ENCODE measurements around the gene NSF.
"Not testable (repeated sequence)": the region's sequence is repeated elsewhere in the genome, so short reads cannot be mapped to it uniquely, and the experiment has no call there.

Gene NSF

DNA sequence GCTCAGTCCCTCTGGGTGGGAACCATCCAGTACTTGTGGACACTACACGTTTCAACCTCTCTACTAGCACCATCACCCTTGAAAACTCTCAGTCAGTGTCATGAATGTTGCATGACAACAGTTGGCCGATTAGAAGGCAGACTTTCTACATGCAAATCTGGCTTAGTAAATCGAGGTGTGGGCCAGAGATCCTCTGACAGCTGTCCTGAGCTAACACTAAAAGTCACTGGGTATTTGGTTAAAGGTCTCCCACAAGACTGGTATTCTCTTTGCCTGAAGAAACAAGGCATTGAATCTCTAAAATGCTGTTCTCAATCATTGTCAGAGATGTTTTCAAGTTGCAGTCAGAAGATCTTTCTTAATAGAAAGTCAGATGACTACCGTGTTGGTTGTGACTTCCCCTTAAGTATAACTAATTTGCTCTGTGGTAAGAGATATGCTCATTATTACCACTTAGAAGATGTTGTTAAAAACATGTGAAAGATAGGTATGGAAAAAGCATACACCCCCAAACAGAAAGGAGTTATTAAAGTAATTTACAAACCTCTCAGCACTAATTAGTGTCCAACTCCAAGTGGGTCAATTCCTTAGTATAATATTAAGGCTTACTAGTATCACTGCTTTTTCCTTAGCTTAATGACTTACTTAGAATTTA, 165.7 kb downstream of the NSF start:
- DNase-seq (ENCODE audit: extremely low read depth, low read depth), result no peak
- TF ChIP-seq, protein P1, sequence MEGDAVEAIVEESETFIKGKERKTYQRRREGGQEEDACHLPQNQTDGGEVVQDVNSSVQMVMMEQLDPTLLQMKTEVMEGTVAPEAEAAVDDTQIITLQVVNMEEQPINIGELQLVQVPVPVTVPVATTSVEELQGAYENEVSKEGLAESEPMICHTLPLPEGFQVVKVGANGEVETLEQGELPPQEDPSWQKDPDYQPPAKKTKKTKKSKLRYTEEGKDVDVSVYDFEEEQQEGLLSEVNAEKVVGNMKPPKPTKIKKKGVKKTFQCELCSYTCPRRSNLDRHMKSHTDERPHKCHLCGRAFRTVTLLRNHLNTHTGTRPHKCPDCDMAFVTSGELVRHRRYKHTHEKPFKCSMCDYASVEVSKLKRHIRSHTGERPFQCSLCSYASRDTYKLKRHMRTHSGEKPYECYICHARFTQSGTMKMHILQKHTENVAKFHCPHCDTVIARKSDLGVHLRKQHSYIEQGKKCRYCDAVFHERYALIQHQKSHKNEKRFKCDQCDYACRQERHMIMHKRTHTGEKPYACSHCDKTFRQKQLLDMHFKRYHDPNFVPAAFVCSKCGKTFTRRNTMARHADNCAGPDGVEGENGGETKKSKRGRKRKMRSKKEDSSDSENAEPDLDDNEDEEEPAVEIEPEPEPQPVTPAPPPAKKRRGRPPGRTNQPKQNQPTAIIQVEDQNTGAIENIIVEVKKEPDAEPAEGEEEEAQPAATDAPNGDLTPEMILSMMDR (IDR thresholded peaks at IDR 0.05; ENCODE audit: low read depth, low read length), result no peak

GRCh38 chr17:46756861-46757260, 166.4 kb downstream of the NSF start:
- no peak for DNase-seq (ENCODE audit: extremely low read depth, low read depth)
- TF ChIP-seq, protein P1 (IDR thresholded peaks at IDR 0.05; ENCODE audit: low read depth, low read length), result no peak

DNA sequence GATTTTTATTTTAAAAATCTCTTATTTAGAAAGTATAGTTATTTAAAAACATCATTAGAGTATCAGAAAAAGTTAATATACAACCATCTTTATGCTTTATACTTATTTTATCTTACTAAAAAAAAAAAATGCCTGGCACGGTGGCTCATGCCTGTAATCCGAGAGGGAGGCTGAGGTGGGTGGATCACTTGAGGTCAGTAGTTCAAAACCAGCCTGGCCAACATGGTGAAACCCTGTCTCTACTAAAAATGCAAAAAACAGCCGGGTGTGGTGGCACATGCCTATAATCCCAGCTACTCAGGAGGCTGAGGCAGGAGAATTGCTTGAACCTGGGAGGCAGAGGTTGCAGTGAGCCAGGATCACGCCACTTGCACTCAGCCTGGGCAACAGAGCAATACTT, 167.1 kb downstream of the NSF start:
- DNase-seq (ENCODE audit: extremely low read depth, low read depth), result not testable (repeated sequence)

- TF ChIP-seq, protein P1 (IDR thresholded peaks at IDR 0.05; ENCODE audit: low read depth, low read length), result no peak
Measured at GRCh38 chr17:46758614-46759013, 168.1 kb downstream of the NSF start.

GRCh38 chr17:46759141-46759540, 168.7 kb downstream of the NSF start:
- no peak for DNase-seq (ENCODE audit: extremely low read depth, low read depth)
- TF ChIP-seq, protein P1 (IDR thresholded peaks at IDR 0.05; ENCODE audit: low read depth, low read length), result no peak

More at GRCh38 chr17:46758614-46759013, 168.1 kb downstream of the NSF start:
- DNase-seq (ENCODE audit: extremely low read depth, low read depth), result no peak

DNA sequence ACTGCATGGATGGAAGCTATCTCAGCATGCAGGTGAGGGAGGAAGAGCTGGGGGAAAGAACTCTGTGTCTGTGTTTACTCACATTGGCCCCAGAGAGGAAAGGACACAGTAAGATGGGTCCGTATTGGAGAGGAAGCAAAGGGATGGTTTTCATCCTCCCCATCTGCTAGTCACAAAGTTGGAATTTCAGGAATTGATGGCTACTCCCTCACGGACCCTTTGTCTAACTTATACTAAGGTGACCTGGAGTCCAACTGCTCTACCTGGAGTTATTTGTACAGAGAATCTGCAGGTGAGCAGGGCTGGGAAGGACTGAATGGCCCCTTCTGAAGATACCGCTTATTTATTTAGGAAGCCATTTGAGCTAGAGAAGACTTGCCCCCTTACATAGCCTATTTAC, 172.9 kb downstream of the NSF start:
- TF ChIP-seq, protein P1 (IDR thresholded peaks at IDR 0.05; ENCODE audit: low read depth, low read length), result no peak
- DNase-seq (ENCODE audit: extremely low read depth, low read depth), result no peak

DNA sequence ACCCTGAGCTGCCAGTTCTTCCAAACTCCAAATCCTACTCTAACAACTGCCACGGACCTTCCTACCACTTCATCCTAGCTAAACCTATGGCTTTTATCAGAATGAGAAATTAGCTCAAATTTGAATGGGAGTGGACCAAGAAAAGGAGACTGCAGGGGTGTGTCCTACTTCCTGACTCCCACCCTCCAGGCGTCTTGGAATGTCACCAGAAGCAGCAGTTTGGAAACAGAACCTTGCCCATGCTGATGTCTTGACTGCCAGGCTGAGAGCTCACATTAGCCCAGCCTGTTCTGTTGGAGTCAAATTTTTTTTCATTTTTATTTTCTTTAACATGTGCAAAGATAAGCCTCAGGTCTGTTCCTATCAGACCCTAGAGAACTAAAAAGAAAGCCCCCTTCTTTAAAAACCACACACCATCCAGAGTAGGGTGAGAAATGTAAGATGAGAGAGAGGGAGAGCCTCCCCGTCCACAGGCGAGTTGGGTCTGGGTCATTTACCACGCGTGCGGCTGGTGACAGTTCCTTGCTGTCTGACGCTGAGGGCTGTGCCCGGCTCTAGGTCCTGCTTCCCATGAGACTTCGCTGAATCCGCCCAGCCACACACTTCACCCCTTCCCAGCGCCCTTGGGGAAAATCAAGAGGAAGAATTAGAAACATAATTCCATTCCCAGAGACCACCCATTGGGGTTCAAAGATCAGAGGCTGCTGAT, 173.7 kb downstream of the NSF start:
- DNase-seq (ENCODE audit: extremely low read depth, low read depth), result no peak
- TF ChIP-seq, protein P1 (IDR thresholded peaks at IDR 0.05; ENCODE audit: low read depth, low read length), result no peak
